ENCODE data around the gene TLE3. TPM values are rescaled to one million over a fixed set of nuclear protein-coding genes. Genes with fewer than 3 reads are reported as not detected.

Gene TLE3
- total and polyA plus RNA-seq, 2 of the 13 experiments (the other 11 are each of a cell fraction or from before 2014, with no cell fraction given) = 11.9 to 13.8 TPM

DNA sequence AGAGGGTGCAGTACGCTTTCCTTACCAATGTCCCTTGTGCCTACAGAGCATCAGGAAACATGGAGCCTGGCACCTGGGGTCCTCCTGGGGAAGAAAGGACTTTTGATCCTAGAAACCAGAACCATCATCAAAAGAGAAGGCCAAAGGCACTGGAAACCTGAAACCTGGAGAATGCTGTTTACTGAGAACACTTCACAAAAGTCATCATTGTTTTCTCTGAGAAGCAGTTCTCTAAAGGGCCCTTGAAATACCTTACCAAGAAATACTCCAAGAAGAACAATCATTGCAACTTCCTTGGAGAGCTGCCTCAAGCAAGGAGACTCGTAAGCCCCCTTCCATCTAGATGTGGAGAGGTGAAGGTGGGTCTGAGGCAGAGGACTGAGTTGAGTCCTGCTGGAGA lies 66.0 kb downstream of the TLE3 start:
- H3K27ac ChIP-seq (ENCODE audit: extremely low read length, insufficient read depth, low read length) = no peak overlapping the region
- no peaks in the 10 kb centered on the region for H3K79me2 ChIP-seq (ENCODE audit: insufficient read depth, low read length)
- H3K36me3 ChIP-seq (replicated peaks in 1 of 2; ENCODE audit: control insufficient read depth in 1 of 2, insufficient read depth in 2 of 2, low read length in 2 of 2) = no peaks in the 10 kb centered on the region
- in situ Hi-C loops (cut with HindIII; ENCODE audit: extremely low pct_ligation_motif_present, low pct_unique_long_range_greater_than_20kb) (no loop called here), intact Hi-C loops (cut with micrococcal nuclease; ENCODE audit: unreplicated experiment) (no loop called here)
- no peaks in the 10 kb centered on the region for H3K4me1 ChIP-seq (ENCODE audit: insufficient read depth, low read length)
- ATAC-seq (no peak), DNase-seq (ENCODE audit: low spot score) (no peak), FAIRE-seq (no peak)
- no peaks in the 10 kb centered on the region for H3K9me3 ChIP-seq (ENCODE audit: low read length)
- WGBS (ENCODE audit: low lambda C conversion rate) = 3% methylated on average over 2 of the region's 2 CpGs
- POLR2A ChIA-PET = no interaction called here
- peaks cover 5 to 77% of the 10 kb centered on the region in 2 experiments for H3K27me3 ChIP-seq (ENCODE audit: control insufficient read depth in 1 of 2, insufficient read depth in 2 of 2, low read length in 2 of 2)
- BruUV-seq (replicated peaks) = no TSS peak
- peaks cover 4% of the 10 kb centered on the region; the same call in 1 of the 2 replicates for H4K20me1 ChIP-seq (ENCODE audit: insufficient read depth, low read length)
- CTCF ChIA-PET (ENCODE audit: low intra/inter-chr PET ratio, low total read pairs) = no interaction called here
- H3K4me2 ChIP-seq (ENCODE audit: low read depth, low read length) = no peak overlapping the region
- H2AFZ ChIP-seq (ENCODE audit: low read length) = no peak overlapping the region
- H3K9ac ChIP-seq (ENCODE audit: insufficient read depth, low read depth, low read length) = no peak overlapping the region
- no peak overlapping the region for H3K4me3 ChIP-seq (replicated peaks in 1 of 3; ENCODE audit: insufficient read depth in 1 of 3, low read depth in 2 of 3, low read length in 3 of 3)
- TF ChIP-seq TMF1 (CRISPR knock-in tag; IDR thresholded peaks at IDR 0.05; ENCODE audit: low read depth) = no peak
- TF ChIP-seq, protein P1, sequence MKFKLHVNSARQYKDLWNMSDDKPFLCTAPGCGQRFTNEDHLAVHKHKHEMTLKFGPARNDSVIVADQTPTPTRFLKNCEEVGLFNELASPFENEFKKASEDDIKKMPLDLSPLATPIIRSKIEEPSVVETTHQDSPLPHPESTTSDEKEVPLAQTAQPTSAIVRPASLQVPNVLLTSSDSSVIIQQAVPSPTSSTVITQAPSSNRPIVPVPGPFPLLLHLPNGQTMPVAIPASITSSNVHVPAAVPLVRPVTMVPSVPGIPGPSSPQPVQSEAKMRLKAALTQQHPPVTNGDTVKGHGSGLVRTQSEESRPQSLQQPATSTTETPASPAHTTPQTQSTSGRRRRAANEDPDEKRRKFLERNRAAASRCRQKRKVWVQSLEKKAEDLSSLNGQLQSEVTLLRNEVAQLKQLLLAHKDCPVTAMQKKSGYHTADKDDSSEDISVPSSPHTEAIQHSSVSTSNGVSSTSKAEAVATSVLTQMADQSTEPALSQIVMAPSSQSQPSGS (CRISPR knock-in tag; IDR thresholded peaks at IDR 0.05) = no peak
- no peak for TF ChIP-seq PAF1 (CRISPR knock-in tag; IDR thresholded peaks at IDR 0.05)
- TF ChIP-seq, protein P2, sequence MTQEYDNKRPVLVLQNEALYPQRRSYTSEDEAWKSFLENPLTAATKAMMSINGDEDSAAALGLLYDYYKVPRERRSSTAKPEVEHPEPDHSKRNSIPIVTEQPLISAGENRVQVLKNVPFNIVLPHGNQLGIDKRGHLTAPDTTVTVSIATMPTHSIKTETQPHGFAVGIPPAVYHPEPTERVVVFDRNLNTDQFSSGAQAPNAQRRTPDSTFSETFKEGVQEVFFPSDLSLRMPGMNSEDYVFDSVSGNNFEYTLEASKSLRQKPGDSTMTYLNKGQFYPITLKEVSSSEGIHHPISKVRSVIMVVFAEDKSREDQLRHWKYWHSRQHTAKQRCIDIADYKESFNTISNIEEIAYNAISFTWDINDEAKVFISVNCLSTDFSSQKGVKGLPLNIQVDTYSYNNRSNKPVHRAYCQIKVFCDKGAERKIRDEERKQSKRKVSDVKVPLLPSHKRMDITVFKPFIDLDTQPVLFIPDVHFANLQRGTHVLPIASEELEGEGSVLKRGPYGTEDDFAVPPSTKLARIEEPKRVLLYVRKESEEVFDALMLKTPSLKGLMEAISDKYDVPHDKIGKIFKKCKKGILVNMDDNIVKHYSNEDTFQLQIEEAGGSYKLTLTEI (CRISPR knock-in tag; conservative IDR thresholded peaks at IDR 0.05) = no peak
- no peak for TF ChIP-seq ZNF562 (CRISPR knock-in tag; IDR thresholded peaks at IDR 0.05; ENCODE audit: borderline replicate concordance)
- TF ChIP-seq, protein P3, sequence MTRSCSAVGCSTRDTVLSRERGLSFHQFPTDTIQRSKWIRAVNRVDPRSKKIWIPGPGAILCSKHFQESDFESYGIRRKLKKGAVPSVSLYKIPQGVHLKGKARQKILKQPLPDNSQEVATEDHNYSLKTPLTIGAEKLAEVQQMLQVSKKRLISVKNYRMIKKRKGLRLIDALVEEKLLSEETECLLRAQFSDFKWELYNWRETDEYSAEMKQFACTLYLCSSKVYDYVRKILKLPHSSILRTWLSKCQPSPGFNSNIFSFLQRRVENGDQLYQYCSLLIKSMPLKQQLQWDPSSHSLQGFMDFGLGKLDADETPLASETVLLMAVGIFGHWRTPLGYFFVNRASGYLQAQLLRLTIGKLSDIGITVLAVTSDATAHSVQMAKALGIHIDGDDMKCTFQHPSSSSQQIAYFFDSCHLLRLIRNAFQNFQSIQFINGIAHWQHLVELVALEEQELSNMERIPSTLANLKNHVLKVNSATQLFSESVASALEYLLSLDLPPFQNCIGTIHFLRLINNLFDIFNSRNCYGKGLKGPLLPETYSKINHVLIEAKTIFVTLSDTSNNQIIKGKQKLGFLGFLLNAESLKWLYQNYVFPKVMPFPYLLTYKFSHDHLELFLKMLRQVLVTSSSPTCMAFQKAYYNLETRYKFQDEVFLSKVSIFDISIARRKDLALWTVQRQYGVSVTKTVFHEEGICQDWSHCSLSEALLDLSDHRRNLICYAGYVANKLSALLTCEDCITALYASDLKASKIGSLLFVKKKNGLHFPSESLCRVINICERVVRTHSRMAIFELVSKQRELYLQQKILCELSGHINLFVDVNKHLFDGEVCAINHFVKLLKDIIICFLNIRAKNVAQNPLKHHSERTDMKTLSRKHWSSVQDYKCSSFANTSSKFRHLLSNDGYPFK (CRISPR knock-in tag; IDR thresholded peaks at IDR 0.05; ENCODE audit: borderline replicate concordance) = no peak
- no peak for TF ChIP-seq NCOA2 (CRISPR knock-in tag; IDR thresholded peaks at IDR 0.05)
- TF ChIP-seq, protein P4, sequence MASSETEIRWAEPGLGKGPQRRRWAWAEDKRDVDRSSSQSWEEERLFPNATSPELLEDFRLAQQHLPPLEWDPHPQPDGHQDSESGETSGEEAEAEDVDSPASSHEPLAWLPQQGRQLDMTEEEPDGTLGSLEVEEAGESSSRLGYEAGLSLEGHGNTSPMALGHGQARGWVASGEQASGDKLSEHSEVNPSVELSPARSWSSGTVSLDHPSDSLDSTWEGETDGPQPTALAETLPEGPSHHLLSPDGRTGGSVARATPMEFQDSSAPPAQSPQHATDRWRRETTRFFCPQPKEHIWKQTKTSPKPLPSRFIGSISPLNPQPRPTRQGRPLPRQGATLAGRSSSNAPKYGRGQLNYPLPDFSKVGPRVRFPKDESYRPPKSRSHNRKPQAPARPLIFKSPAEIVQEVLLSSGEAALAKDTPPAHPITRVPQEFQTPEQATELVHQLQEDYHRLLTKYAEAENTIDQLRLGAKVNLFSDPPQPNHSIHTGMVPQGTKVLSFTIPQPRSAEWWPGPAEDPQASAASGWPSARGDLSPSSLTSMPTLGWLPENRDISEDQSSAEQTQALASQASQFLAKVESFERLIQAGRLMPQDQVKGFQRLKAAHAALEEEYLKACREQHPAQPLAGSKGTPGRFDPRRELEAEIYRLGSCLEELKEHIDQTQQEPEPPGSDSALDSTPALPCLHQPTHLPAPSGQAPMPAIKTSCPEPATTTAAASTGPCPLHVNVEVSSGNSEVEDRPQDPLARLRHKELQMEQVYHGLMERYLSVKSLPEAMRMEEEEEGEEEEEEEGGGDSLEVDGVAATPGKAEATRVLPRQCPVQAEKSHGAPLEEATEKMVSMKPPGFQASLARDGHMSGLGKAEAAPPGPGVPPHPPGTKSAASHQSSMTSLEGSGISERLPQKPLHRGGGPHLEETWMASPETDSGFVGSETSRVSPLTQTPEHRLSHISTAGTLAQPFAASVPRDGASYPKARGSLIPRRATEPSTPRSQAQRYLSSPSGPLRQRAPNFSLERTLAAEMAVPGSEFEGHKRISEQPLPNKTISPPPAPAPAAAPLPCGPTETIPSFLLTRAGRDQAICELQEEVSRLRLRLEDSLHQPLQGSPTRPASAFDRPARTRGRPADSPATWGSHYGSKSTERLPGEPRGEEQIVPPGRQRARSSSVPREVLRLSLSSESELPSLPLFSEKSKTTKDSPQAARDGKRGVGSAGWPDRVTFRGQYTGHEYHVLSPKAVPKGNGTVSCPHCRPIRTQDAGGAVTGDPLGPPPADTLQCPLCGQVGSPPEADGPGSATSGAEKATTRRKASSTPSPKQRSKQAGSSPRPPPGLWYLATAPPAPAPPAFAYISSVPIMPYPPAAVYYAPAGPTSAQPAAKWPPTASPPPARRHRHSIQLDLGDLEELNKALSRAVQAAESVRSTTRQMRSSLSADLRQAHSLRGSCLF (CRISPR knock-in tag; IDR thresholded peaks at IDR 0.05; ENCODE audit: borderline replicate concordance) = no peak
- TF ChIP-seq, protein P5, sequence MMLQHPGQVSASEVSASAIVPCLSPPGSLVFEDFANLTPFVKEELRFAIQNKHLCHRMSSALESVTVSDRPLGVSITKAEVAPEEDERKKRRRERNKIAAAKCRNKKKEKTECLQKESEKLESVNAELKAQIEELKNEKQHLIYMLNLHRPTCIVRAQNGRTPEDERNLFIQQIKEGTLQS (CRISPR knock-in tag; IDR thresholded peaks at IDR 0.05) = no peak
- TF ChIP-seq ZNF121 (CRISPR knock-in tag; IDR thresholded peaks at IDR 0.05) = no peak
- TF ChIP-seq ZSCAN30 (CRISPR knock-in tag; IDR thresholded peaks at IDR 0.05) = no peak
- TF ChIP-seq NR3C1 (CRISPR knock-in tag; IDR thresholded peaks at IDR 0.05) = no peak
